C4-2B (cell line): ENCODE measurements around the gene LUC7L3.
A peak's percentile ranks its signal among the peaks of the same experiment; 100 is the strongest.
"Not testable (repeated sequence)": the region's sequence is repeated elsewhere in the genome, so short reads cannot be mapped to it uniquely, and the experiment has no call there.

Source experiments
- H3K27ac ChIP-seq: fragments of 450-650 bp; 2 replicates; pipeline ENCODE4 v1.5.1; 2017
- CTCF ChIP-seq: fragments of 450-650 bp; conservative IDR thresholded peaks from 2 replicates; pipeline ENCODE4 v1.5.1; 2017; ENCODE audit warnings: mild to moderate bottlenecking
- ZFX ChIP-seq: fragments of 450-650 bp; IDR thresholded peaks from 2 replicates; pipeline ENCODE4 v1.6.1; 2017

Gene LUC7L3

GRCh38 chr17:50719924-50720794 is 756 bp downstream of the LUC7L3 start:
- TF ChIP-seq ZFX (peak; percentile 65; the same call in 1 of the 2 replicates), CTCF (no peak)
- peak overlapping the region; percentile 95 for H3K27ac ChIP-seq

GRCh38 chr17:50721194-50722010 is 2.0 kb downstream of the LUC7L3 start:
- H3K27ac ChIP-seq = no peak overlapping the region
- no peak for TF ChIP-seq ZFX
- TF ChIP-seq CTCF = no peak

DNA sequence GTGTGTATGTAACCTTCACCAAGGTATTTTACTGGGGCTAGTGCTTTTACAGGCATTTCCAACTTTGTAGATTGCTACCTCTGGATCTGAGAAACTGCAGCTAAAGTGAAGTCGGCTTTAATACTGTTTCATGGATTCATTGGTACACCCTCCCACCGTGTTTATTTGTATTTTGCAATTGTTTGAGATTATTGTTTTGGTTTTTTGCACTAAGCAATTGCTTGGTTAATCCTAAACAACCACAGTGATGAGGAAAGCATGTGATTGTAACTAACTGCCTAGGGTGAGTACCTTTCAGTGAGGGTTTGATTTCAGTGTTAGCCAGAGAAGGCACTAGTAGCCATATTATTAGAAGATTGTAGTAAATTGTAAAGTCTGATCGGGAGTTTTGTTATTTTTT is 3.3 kb downstream of the LUC7L3 start:
- H3K27ac ChIP-seq = no peak overlapping the region
- TF ChIP-seq CTCF = no peak
- no peak for TF ChIP-seq ZFX

- H3K27ac ChIP-seq = not testable (repeated sequence)
Observed at GRCh38 chr17:50724622-50725021, 5.2 kb downstream of the LUC7L3 start.

DNA sequence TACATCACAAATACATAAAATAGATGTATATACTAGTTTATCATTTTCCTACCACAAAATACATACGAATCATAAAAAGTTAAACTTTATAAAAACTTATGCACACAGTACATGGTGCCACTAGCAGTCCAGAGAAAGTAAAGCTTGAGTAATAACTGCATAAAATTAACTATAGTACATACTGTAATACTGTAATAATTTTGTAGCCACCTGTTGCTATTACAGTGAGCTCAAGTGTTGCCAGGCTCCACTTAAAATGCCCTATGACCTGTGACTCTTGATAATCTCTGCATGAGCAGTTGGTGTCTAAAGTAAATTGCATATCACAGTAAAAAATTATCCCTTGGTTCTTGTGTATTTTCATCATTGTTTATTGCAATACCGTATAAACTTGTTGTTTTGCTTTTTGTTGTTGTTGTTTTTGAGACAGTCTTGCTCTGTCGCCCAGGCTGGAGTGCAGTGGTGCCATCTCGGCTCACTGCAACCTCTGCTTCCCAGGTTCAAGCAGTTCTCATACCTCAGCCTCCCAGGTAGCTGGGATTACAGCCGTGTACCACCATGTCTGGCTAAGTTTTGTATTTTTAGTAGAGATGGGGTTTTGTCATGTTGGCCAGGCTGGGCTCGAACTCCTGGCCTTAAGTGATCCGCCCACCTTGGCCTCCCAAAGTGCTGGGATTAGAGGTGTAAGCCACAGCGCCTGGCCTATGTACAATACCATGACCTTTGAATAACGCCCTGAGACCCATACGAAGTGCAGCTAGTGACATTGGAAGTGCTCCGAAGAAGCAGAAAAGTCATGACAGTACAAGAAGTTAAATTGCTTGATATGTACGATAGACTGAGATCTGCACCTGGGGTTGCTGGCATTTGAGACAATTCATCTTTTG is 6.6 kb downstream of the LUC7L3 start:
- H3K27ac ChIP-seq = no peak overlapping the region
- TF ChIP-seq ZFX (no peak), CTCF (no peak)

DNA sequence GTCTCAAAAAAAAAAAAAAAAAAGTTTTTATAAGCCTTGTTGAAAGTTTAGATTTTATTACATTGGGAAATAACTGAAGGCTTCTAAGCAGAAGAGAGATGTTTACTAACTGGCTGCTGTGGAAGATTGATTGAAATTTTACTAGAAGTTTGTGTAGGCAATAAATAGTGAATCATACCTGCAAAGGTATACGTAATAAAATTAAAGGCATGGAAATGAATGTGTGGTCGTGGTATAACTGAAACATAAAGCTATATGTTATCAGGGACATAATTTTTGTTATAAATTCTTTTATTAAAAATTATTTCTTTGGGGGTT is 8.7 kb downstream of the LUC7L3 start:
- no peak for TF ChIP-seq CTCF
- no peak for TF ChIP-seq ZFX
- no peak overlapping the region for H3K27ac ChIP-seq

- H3K27ac ChIP-seq = no peak overlapping the region
- no peak for TF ChIP-seq ZFX
- TF ChIP-seq CTCF = no peak
Observed at GRCh38 chr17:50728881-50729765, 9.7 kb downstream of the LUC7L3 start.
